Activated CD4-positive, alpha-beta memory T cell treated with anti-CD3 and anti-CD28 coated beads for 36 hours (primary cell): ENCODE data around the gene ME3. TPM values are rescaled to one million over a fixed set of nuclear protein-coding genes. Genes with fewer than 3 reads are reported as not detected.

Experiments
- CTCF ChIA-PET: fragments of 350-600 bp; sonication (Branson Sonifier 250); formaldehyde crosslinking; loops from one replicate; lab custom pipeline; 2021; ENCODE audit warnings: antibody characterized with exemption, inconsistent platforms; lab: Charles Lee
- POLR2A ChIA-PET: fragments of 350-600 bp; sonication (Branson Sonifier 250); formaldehyde crosslinking; loops from one replicate; lab custom pipeline; 2021; ENCODE audit warnings: antibody characterized with exemption; lab: Charles Lee
- DNase-seq: peaks from one replicate; pipeline ENCODE4 v3.0.0-alpha.2; 2020
- H3K27ac Mint-ChIP-seq: one replicate; pipeline ENCODE4 v1.8.0; 2021; ENCODE audit warnings: mixed read lengths
- H3K27me3 Mint-ChIP-seq: one replicate; pipeline ENCODE4 v1.8.0; 2021; ENCODE audit warnings: mixed read lengths
- H3K36me3 Mint-ChIP-seq: one replicate; pipeline ENCODE4 v1.8.0; 2021; ENCODE audit warnings: mixed read lengths
- H3K4me1 Mint-ChIP-seq: one replicate; pipeline ENCODE4 v1.8.0; 2021; ENCODE audit warnings: low read depth, mixed read lengths
- H3K4me3 Mint-ChIP-seq: one replicate; pipeline ENCODE4 v1.8.0; 2021; ENCODE audit warnings: mild to moderate bottlenecking, mixed read lengths
- H3K9me3 Mint-ChIP-seq: one replicate; pipeline ENCODE4 v1.8.0; 2021; ENCODE audit warnings: mixed read lengths
- intact Hi-C: fragments of 100-400 bp; cut with micrococcal nuclease; formaldehyde crosslinking; loops from one replicate; pipeline ENCODE4 v1.15.1; 2023
- total RNA-seq, 2 experiments: library from RNA; stranded (reverse); gene quantifications; one replicate each; pipeline ENCODE4 v1.2.3, GENCODE V29; 2021

Gene ME3
- 1 to 10 TPM; 2.3 to 2.8 TPM for total RNA-seq

DNA sequence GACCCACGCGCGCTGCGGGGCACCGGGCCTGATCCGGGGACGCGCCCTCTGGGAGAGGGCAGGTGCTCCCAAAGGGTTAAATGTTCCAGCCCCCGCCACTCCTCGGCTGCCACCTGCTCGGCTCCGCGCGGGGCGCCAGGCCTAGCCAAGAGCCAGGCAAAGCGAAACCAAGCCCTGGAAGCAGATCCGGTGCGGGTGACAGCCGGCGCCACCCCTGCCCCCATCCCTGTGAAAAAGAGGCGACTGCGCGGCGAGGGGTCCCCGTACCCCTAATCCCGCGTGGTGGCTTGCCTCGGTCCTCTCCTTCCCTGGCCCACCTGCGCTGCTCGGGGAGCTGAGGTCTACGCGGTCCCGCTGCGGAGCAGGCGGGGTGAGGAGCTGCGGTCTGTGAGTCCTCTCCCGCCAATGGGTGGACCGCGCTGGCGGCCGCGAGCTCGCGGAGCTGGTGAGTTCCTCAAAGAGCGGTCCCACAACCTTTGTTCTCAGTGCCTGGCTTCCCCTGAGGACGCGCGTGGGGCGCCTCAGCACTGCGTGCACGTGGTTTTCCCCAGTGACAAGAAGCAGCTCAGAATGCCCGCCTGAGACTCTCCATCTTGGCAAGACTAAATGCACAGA lies at the start of gene ME3:
Gene ME3 (minus strand): TSS at position 610 of the 615 bp plus-strand sequence.
- peaks cover 22% of the 10 kb centered on the region for H3K27me3 Mint-ChIP-seq
- H3K4me3 Mint-ChIP-seq: peak within 1 kb of the TSS; percentile 66
- ChIA-PET CTCF (no interaction called here), POLR2A (interaction anchor here (1.0 kb wide), 1 partner anchor 43 kb away, joined by 3 read pairs; no protein-coding TSS in a partner anchor)
- H3K27ac Mint-ChIP-seq: no peak within 1 kb of the TSS
- peak; percentile 61 for DNase-seq
- H3K9me3 Mint-ChIP-seq: no peaks in the 10 kb centered on the region
- intact Hi-C loops: loop anchor here (1.0 to 5.0 kb wide), 3 partner anchors 70 to 215 kb away; no protein-coding TSS in a partner anchor
- no peaks in the 10 kb centered on the region for H3K36me3 Mint-ChIP-seq
- peaks cover 8% of the 10 kb centered on the region for H3K4me1 Mint-ChIP-seq

DNA sequence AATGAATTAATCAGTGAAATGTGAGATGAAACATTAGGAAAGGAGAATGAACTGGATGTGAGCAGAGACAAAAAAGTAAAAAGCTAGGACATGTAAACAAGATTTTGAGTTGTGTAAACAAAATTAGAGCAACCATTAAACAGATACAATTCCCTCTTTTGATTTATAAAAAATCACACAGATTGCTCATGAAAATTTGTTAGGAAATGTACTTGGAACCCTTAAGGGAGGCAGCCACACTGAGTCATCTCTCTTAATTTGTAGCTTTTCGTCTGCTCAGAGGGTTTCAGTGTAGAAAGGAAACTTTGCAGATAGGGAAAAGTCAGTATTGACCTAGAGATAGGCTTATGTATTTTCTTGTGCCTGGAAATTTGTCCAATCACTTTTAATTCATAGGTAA lies 49.6 kb upstream of the ME3 start:
- Mint-ChIP-seq H3K27ac (no peak overlapping the region), H3K36me3 (no peaks in the 10 kb centered on the region), H3K4me3 (no peak overlapping the region), H3K27me3 (peaks cover 7% of the 10 kb centered on the region), H3K9me3 (peaks cover 11% of the 10 kb centered on the region), H3K4me1 (no peaks in the 10 kb centered on the region)
- CTCF ChIA-PET: interaction anchor here (0.7 kb wide), 2 partner anchors 19 to 114 kb away, joined by 3 read pairs; no protein-coding TSS in a partner anchor
- intact Hi-C loops: no loop called here
- no peak for DNase-seq
- POLR2A ChIA-PET: no interaction called here

DNA sequence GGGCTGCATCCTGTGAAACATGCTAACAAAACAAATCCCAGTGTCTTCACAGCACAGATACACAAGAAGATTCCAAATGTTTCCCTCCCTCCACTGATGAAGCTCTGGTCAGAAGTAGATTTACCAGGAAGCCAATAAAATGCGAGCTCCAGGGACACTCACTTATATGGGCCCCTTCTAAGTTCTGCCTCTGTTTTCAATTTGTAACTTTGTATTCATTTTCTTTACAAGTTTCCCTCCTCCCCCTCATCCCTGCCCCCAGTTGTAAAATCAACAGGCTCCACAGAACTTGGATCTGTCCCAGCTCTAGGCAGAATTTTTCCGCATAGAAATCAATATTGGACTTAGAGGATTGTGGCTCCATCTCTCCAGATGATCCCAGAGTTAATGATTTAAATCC lies 48.1 kb upstream of the ME3 start:
- peaks cover 7% of the 10 kb centered on the region for H3K27me3 Mint-ChIP-seq
- ChIA-PET CTCF (no interaction called here), POLR2A (no interaction called here)
- no peak overlapping the region for H3K4me3 Mint-ChIP-seq
- intact Hi-C loops: no loop called here
- H3K36me3 Mint-ChIP-seq: no peaks in the 10 kb centered on the region
- DNase-seq: no peak
- H3K27ac Mint-ChIP-seq: no peak overlapping the region
- no peaks in the 10 kb centered on the region for H3K4me1 Mint-ChIP-seq
- peaks cover 11% of the 10 kb centered on the region for H3K9me3 Mint-ChIP-seq

DNA sequence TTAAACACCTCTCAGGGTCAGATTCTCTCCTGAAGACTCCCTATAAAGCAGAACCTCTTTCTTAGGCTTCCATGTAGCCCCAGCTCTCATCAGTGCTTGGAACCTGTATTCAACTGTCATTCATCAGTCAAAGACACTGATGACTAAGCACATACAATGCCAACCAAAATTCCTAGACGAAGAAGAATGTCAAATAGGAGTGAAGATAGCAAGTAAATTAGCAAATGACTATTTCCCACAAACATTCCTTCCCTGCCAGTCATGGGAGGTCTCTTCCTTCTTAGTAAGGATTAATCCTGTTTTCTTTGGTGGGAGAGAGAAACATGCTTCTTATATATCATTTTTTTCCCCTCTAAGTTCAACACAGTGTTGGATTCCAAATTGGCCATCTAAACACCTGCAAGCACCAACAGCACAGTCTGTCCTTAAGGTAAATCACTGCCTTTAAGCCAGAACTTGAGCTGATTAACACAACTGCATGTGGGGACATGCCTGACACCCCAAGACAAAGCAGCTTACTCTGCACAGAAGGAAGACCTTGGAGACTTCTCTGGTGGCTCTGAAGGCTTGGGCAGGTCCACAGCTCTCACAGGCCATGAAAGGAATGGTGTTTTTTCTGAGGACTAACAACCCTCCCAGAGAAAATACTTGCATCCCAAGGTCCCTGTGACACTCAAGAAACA lies 47.5 kb upstream of the ME3 start:
- ChIA-PET CTCF (no interaction called here), POLR2A (no interaction called here)
- intact Hi-C loops: no loop called here

DNA sequence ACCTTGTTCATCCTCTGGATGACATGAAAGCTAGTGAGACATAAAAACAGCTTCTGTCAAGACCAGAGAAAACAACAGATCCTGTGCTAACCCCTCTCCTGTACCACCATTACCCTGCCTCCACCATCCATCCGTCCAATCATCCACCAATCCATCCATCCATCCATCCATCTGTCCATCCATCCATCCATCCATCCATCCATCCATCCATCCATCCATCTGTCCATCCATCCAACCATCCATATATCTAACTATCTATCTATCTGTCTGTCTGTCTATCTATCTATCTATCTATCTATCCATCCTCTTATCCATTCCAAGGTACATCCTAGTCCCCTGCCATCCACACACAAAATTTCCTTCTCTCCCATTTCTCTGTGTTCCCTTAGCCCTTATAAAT lies 46.6 kb upstream of the ME3 start:
- H3K9me3 Mint-ChIP-seq: peaks cover 11% of the 10 kb centered on the region
- H3K4me1 Mint-ChIP-seq: no peaks in the 10 kb centered on the region
- no peak for DNase-seq
- no peak overlapping the region for H3K27ac Mint-ChIP-seq
- ChIA-PET POLR2A (no interaction called here), CTCF (no interaction called here)
- intact Hi-C loops: no loop called here
- H3K4me3 Mint-ChIP-seq: no peak overlapping the region
- peaks cover 7% of the 10 kb centered on the region for H3K27me3 Mint-ChIP-seq
- H3K36me3 Mint-ChIP-seq: no peaks in the 10 kb centered on the region

More for the DNA sequence above, 47.5 kb upstream of the ME3 start:
- Mint-ChIP-seq H3K4me3 (no peak overlapping the region), H3K4me1 (no peaks in the 10 kb centered on the region), H3K36me3 (no peaks in the 10 kb centered on the region), H3K9me3 (peaks cover 11% of the 10 kb centered on the region), H3K27me3 (peaks cover 7% of the 10 kb centered on the region), H3K27ac (no peak overlapping the region)
- no peak for DNase-seq

DNA sequence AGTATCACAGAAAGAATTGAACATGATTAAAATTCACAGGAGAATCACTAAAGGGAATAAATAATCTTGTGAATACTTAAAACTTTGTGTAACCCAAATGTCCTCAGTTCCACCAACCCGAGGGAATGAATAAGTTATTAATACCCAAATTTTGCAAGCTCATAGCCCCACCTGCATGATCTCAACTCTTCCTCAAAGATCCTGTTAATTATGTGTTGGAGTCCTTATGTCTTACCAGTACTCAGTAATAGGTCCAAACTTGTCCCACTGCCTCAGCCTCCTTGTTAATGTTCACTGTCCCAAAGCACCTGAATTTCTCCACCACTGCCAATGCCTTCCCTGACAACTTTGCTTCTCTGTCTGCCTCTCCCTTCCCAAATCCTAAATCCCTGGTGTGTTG lies 46.1 kb upstream of the ME3 start:
- H3K36me3 Mint-ChIP-seq: no peaks in the 10 kb centered on the region
- CTCF ChIA-PET: no interaction called here
- peaks cover 11% of the 10 kb centered on the region for H3K9me3 Mint-ChIP-seq
- POLR2A ChIA-PET: no interaction called here
- H3K4me3 Mint-ChIP-seq: no peak overlapping the region
- no peak overlapping the region for H3K27ac Mint-ChIP-seq
- DNase-seq: no peak
- peaks cover 7% of the 10 kb centered on the region for H3K27me3 Mint-ChIP-seq
- H3K4me1 Mint-ChIP-seq: no peaks in the 10 kb centered on the region
- intact Hi-C loops: no loop called here

DNA sequence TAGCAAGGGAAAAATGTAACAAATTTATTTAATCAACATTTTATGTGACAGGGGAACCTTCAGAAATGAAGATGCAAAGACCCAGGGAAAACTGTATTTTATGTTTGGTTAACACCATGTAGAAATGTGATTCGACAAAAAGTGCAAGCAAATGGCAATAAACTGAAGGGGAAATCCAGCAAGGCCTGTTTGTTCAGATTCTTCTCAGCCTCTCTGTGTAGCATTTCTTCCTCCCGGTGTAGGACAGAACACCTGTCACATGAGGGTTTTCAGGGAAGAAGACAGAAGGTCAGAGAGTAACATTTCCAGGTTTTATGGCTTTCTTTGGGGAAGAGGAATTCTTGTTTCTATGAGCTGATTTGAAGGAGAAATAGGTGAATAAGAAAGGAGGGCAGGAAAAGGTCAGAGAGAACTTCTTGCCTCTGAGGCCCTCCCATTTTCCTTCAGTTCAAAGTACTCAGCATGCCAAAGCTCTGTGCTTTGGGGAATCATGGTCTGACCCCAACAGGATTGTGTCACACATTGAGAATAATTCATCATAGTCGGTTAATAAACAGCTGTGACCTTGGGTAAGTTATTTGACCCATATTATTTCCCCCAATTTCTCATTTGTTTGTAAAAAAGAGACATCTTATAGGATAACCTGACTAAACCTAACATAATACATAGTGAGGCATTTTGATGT lies 45.5 kb upstream of the ME3 start:
- H3K27me3 Mint-ChIP-seq: peaks cover 7% of the 10 kb centered on the region
- H3K36me3 Mint-ChIP-seq: no peaks in the 10 kb centered on the region
- H3K4me3 Mint-ChIP-seq: no peak overlapping the region
- intact Hi-C loops: no loop called here
- H3K9me3 Mint-ChIP-seq: peaks cover 7% of the 10 kb centered on the region
- H3K27ac Mint-ChIP-seq: no peak overlapping the region
- CTCF ChIA-PET: no interaction called here
- POLR2A ChIA-PET: no interaction called here
- no peak for DNase-seq
- no peaks in the 10 kb centered on the region for H3K4me1 Mint-ChIP-seq

DNA sequence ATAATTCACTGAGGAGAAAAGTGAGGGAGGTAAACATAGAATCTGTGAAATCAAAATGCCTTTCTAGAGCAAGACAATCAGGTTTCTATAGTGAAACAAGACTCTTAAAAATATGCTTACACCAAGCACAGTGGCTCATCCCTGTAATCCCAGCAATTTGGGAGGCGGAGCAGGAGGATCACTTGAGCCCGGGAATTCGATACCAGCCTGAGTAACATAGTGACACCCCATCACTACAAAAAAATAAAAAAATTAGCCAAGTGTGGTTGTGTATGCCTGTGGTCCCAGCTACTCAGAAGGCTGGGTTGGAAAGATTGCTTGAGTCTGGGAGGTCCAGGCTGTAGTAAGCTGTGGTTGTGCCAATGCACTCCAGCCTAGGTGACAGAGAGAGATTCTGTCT lies 43.2 kb upstream of the ME3 start:
- CTCF ChIA-PET: no interaction called here
- no peak for DNase-seq
- peaks cover 6% of the 10 kb centered on the region for H3K27me3 Mint-ChIP-seq
- no peaks in the 10 kb centered on the region for H3K4me1 Mint-ChIP-seq
- POLR2A ChIA-PET: no interaction called here
- no peak overlapping the region for H3K27ac Mint-ChIP-seq
- no peaks in the 10 kb centered on the region for H3K36me3 Mint-ChIP-seq
- H3K4me3 Mint-ChIP-seq: no peak overlapping the region
- intact Hi-C loops: no loop called here
- peaks cover under 1% of the 10 kb centered on the region for H3K9me3 Mint-ChIP-seq

DNA sequence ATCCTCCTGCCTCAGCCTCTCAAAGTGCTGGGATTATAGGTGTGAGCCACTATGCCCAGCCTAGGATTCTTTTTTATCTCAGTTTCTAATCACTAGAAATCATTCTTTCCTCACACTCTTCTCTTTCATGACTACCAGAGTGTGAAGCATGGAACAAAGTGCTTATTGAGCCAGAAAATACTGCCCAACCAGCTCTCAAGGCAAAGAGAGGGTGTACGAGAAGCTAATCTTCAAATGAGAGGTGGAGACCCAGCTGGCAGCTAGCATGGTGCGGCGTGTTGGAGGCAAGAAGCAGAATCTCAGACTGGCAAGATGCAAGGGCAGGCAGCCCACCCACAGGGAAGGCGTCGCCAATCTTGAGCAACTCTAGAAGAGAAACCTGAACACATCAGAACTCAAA lies 41.1 kb upstream of the ME3 start:
- H3K27me3 Mint-ChIP-seq: no peaks in the 10 kb centered on the region
- peaks cover 9% of the 10 kb centered on the region for H3K9me3 Mint-ChIP-seq
- DNase-seq: no peak
- no peak overlapping the region for H3K4me3 Mint-ChIP-seq
- POLR2A ChIA-PET: no interaction called here
- H3K36me3 Mint-ChIP-seq: no peaks in the 10 kb centered on the region
- no peaks in the 10 kb centered on the region for H3K4me1 Mint-ChIP-seq
- CTCF ChIA-PET: no interaction called here
- H3K27ac Mint-ChIP-seq: no peak overlapping the region
- intact Hi-C loops: no loop called here

DNA sequence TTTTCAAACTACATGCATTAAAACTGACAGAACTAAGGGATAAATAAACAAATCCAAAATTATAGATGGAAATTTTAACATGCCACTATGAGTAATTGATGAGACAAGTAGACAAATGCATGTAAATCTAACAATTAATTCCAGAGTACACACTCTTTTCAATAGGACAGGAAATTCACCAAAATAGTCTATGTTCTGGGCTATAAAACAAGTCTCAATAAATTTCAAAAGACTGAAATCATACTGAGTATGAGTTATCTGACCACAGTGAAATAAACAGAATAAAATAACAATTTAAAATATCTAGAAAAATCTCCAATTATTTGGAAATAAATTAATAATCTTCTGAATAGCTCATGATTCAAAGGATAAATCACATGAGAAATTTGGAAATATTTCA lies 38.5 kb upstream of the ME3 start:
- H3K36me3 Mint-ChIP-seq: no peaks in the 10 kb centered on the region
- H3K4me3 Mint-ChIP-seq: no peak overlapping the region
- POLR2A ChIA-PET: no interaction called here

DNA sequence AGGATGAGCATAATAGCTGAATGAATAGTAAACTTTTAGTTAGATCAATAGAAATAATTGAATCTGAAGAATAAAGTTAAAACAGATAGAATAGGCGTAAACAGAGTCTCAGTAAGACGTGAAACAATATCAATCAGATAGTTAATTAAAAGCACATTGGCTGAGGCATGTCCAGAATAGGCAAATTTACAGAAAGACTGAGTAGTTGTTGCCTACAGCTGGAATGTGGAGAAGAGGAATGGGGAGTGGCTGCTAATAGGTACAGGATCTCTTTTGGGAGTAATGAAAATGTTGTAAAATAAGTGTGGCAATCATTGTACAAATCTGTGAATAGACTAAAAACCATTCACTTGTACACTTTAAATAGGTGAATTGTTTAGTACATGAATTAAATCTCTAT lies 36.3 kb upstream of the ME3 start:
- Mint-ChIP-seq H3K27ac (no peak overlapping the region), H3K4me1 (no peaks in the 10 kb centered on the region), H3K36me3 (no peaks in the 10 kb centered on the region), H3K9me3 (peaks cover 9% of the 10 kb centered on the region), H3K27me3 (peaks cover 13% of the 10 kb centered on the region), H3K4me3 (no peak overlapping the region)
- ChIA-PET CTCF (no interaction called here), POLR2A (no interaction called here)
- DNase-seq: no peak
- intact Hi-C loops: no loop called here

More for the DNA sequence above, 38.5 kb upstream of the ME3 start:
- H3K4me1 Mint-ChIP-seq: no peaks in the 10 kb centered on the region
- CTCF ChIA-PET: no interaction called here
- H3K27ac Mint-ChIP-seq: no peak overlapping the region
- DNase-seq: no peak
- H3K27me3 Mint-ChIP-seq: peaks cover 2% of the 10 kb centered on the region
- intact Hi-C loops: no loop called here
- peaks cover 9% of the 10 kb centered on the region for H3K9me3 Mint-ChIP-seq

DNA sequence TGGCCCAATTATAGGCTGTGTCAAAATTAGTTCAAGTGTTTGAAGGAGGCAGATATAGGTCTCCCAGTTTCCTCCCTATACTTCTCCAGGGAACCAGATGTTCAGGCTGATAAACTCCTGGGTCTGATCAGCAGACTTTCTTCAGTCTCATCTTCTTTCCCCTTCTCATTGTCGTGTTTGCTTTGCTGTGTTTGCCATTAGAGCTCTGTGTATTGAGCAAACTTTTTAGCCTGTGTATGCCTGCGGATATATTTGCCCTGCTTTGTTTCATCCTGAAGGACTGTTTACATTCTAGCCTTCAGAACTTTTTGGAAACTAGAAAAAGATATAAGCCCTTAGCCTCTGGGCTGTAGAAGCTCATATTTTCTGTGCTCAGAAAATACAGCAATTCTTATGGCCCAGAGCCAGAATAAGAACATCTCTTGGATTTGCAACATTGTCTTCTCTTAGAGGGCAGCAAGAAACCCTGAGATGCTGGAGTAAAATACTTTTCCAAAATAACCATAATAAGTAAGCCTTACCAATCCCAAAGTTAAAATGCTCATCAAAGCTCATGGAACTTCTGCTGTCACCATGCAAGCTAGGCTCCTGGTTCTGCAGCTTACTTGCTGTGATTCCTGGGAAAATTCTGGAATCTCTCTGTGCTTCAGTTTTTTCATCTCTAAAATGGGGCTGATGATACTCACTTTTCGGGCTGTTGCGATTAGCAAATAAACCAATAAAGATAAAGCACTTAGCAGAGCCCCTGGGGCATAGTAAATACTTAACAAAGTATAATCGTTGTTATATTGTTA lies 34.1 kb upstream of the ME3 start:
- ChIA-PET POLR2A (no interaction called here), CTCF (no interaction called here)
- intact Hi-C loops: no loop called here
- no peaks in the 10 kb centered on the region for H3K36me3 Mint-ChIP-seq
- no peak overlapping the region for H3K4me3 Mint-ChIP-seq
- no peaks in the 10 kb centered on the region for H3K4me1 Mint-ChIP-seq
- H3K9me3 Mint-ChIP-seq: peaks cover 9% of the 10 kb centered on the region
- H3K27ac Mint-ChIP-seq: no peak overlapping the region
- peaks cover 14% of the 10 kb centered on the region for H3K27me3 Mint-ChIP-seq
- no peak for DNase-seq
